22Rv1 (cell line): ENCODE results near the gene PHLDB2.

Source experiments
- H3K27ac ChIP-seq: fragments of 450-650 bp; 2 replicates; pipeline ENCODE4 v1.5.1; 2017
- ZFX ChIP-seq: fragments of 450-650 bp; IDR thresholded peaks from 2 replicates; pipeline ENCODE4 v1.6.1; 2017; ENCODE audit warnings: antibody characterized with exemption, borderline replicate concordance
- TF ChIP-seq, protein P1 (sequence below): fragments of 450-650 bp; IDR thresholded peaks from 2 replicates; pipeline ENCODE4 v1.5.1; 2017; ENCODE audit warnings: mild to moderate bottlenecking

The PHLDB2 gene

DNA sequence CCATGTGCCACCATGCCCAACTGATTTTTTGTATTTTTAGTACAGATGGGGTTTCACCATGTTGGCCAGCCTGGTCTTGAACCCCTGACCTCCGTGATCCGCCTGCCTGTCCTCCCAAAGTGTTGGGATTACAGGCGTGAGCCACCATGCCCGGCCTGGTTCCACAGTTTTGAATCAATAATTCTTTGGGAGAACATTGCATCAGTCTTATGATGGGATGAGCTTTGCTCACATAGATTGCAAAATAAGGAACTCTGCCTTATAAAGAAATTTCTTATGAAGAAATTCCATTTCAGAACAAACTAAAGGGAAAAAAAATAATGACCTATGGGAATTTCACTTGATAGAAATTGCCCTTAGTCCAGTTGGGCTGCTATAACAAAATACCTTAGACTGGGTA lies 159.6 kb downstream of the PHLDB2 start:
- no peak overlapping the region for H3K27ac ChIP-seq
- TF ChIP-seq, protein P1, sequence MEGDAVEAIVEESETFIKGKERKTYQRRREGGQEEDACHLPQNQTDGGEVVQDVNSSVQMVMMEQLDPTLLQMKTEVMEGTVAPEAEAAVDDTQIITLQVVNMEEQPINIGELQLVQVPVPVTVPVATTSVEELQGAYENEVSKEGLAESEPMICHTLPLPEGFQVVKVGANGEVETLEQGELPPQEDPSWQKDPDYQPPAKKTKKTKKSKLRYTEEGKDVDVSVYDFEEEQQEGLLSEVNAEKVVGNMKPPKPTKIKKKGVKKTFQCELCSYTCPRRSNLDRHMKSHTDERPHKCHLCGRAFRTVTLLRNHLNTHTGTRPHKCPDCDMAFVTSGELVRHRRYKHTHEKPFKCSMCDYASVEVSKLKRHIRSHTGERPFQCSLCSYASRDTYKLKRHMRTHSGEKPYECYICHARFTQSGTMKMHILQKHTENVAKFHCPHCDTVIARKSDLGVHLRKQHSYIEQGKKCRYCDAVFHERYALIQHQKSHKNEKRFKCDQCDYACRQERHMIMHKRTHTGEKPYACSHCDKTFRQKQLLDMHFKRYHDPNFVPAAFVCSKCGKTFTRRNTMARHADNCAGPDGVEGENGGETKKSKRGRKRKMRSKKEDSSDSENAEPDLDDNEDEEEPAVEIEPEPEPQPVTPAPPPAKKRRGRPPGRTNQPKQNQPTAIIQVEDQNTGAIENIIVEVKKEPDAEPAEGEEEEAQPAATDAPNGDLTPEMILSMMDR: no peak
- TF ChIP-seq ZFX: no peak

- no peak overlapping the region for H3K27ac ChIP-seq
- TF ChIP-seq ZFX: no peak
- TF ChIP-seq, protein P1: no peak
Measured at GRCh38 chr3:112019716-112020115, 160.7 kb downstream of the PHLDB2 start.

DNA sequence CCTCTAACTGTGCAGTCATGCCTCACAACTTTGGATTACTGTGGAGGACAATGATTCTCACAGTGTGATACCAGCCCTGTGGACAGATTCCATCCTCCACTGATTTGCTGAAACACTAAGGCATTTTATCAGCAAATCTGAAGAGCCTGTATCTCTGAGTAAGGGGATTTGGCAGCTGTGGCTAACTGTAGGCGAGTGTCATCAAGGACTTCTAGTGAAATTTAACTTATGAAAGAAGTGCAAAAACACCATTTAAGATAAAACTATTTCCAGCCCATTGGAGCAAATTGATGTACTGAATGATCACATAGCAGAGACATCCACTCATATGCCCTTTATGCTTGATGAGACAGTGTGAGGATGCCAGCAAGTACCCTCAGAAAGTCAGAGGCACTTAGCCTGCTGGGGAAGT lies 161.6 kb downstream of the PHLDB2 start:
- TF ChIP-seq, protein P1: no peak
- no peak for TF ChIP-seq ZFX
- no peak overlapping the region for H3K27ac ChIP-seq
